B cell (primary cell): ENCODE data around the gene STC2. TPM values are rescaled to one million over a fixed set of nuclear protein-coding genes. Genes with fewer than 3 reads are reported as not detected.

Experiments used
- ATAC-seq: fragments of 200-7000 bp; cut with Tn5 transposase; one replicate; pipeline ENCODE4 v1.10.0; 2021; ENCODE audit warnings: low read depth, mild to moderate bottlenecking, moderate number of reproducible peaks, moderate library complexity
- CTCF ChIA-PET: fragments of 350-600 bp; sonication (Branson Sonifier 250); formaldehyde crosslinking; loops from one replicate; lab custom pipeline; 2021; ENCODE audit warnings: antibody characterized with exemption, inconsistent platforms; lab: Charles Lee
- POLR2A ChIA-PET: fragments of 350-600 bp; sonication (Branson Sonifier 250); formaldehyde crosslinking; loops from one replicate; lab custom pipeline; 2021; ENCODE audit warnings: antibody characterized with exemption; lab: Charles Lee
- DNase-seq: peaks from one replicate; pipeline ENCODE4 v3.0.0; 2013
- H2AFZ ChIP-seq: 2 replicates; pipeline ENCODE4 v1.6.1; 2012; ENCODE audit warnings: mild to moderate bottlenecking, low read depth, low read length; ENCODE audit not compliant: insufficient read depth, poor library complexity, severe bottlenecking
- H3K27ac ChIP-seq, 2 donors: 1 replicate in 1 of 2; 2 replicates in 1 of 2; pipeline ENCODE4 v1.5.1; 2012 to 2013; ENCODE audit warnings: low read length in 2 of 2, mild to moderate bottlenecking in 2 of 2, moderate library complexity in 1 of 2
- H3K27me3 ChIP-seq, 4 experiments: fragments of 200-600 bp in 1 of 4; sonication (generic) in 1 of 4; replicated peaks in 1 of 4; 1 replicate in 2 of 4; 2 replicates in 2 of 4; pipeline versions ENCODE4 v1.6.1 to v1.7.0; 2013 to 2016; ENCODE audit warnings: low read length in 3 of 4, mild to moderate bottlenecking in 2 of 4, mixed read lengths in 1 of 4, moderate library complexity in 1 of 4; ENCODE audit not compliant: insufficient read depth in 4 of 4, control insufficient read depth in 3 of 4; ENCODE audit errors: control extremely low read depth in 1 of 4
- H3K36me3 ChIP-seq, 2 experiments: replicated peaks in 1 of 2; 1 replicate in 1 of 2; 2 replicates in 1 of 2; pipeline versions ENCODE4 v1.6.1 to v1.7.1; 2013; ENCODE audit warnings: low read length in 1 of 2; ENCODE audit not compliant: insufficient read depth in 2 of 2, control insufficient read depth in 1 of 2; ENCODE audit errors: control extremely low read depth in 1 of 2, extremely low read depth in 1 of 2
- H3K4me1 ChIP-seq, 2 donors: fragments of 200-600 bp in 1 of 2; sonication (generic) in 1 of 2; 1 replicate in 1 of 2; 2 replicates in 1 of 2; pipeline versions ENCODE4 v1.5.1 to v1.6.1; 2013 to 2017; ENCODE audit warnings: low read length in 2 of 2; ENCODE audit not compliant: control insufficient read depth in 2 of 2, insufficient read depth in 2 of 2
- H3K4me2 ChIP-seq: replicated peaks from 2 replicates; pipeline ENCODE3; 2012; ENCODE audit warnings: mild to moderate bottlenecking, low read depth, low read length; ENCODE audit not compliant: poor library complexity, severe bottlenecking
- H3K4me3 ChIP-seq, 5 experiments: fragments of 200-600 bp in 1 of 5; sonication (generic) in 1 of 5; 1 replicate in 3 of 5; 2 replicates in 2 of 5; pipeline versions ENCODE4 v1.5.1 to v1.7.0; 2011 to 2016; ENCODE audit warnings: low read length in 4 of 5, mild to moderate bottlenecking in 4 of 5, low read depth in 2 of 5, control low read depth in 1 of 5, moderate library complexity in 1 of 5; ENCODE audit not compliant: insufficient read depth in 1 of 5; ENCODE audit errors: control extremely low read depth in 1 of 5, extremely low read depth in 1 of 5
- H3K79me2 ChIP-seq: fragments of 200-600 bp; sonication (generic); one replicate; pipeline ENCODE4 v1.6.0; 2016; ENCODE audit warnings: low read length; ENCODE audit not compliant: control insufficient read depth, insufficient read depth
- H3K9ac ChIP-seq: fragments of 200-600 bp; sonication (generic); 2 replicates; pipeline ENCODE4 v1.6.1; 2017; ENCODE audit warnings: mild to moderate bottlenecking, low read length, moderate library complexity
- H3K9me3 ChIP-seq, 3 donors: one replicate each; pipeline versions ENCODE4 v1.6.1 to v1.7.1; 2013; ENCODE audit warnings: low read length in 2 of 3; ENCODE audit not compliant: control insufficient read depth in 2 of 3, insufficient read depth in 1 of 3; ENCODE audit errors: control extremely low read depth in 1 of 3
- H4K20me1 ChIP-seq: 2 replicates; pipeline ENCODE4 v1.6.0; 2012; ENCODE audit warnings: mild to moderate bottlenecking, low read length; ENCODE audit not compliant: insufficient read depth, control insufficient read depth, poor library complexity, severe bottlenecking
- H3K27ac Mint-ChIP-seq: one replicate; pipeline ENCODE4 v1.8.0; 2021; ENCODE audit warnings: mixed read lengths
- H3K27me3 Mint-ChIP-seq: one replicate; pipeline ENCODE4 v1.8.0; 2021; ENCODE audit warnings: mixed read lengths
- H3K4me1 Mint-ChIP-seq: one replicate; pipeline ENCODE4 v1.8.0; 2021; ENCODE audit warnings: mixed read lengths
- H3K4me3 Mint-ChIP-seq: one replicate; pipeline ENCODE4 v1.8.0; 2021; ENCODE audit warnings: mixed read lengths
- H3K9me3 Mint-ChIP-seq: one replicate; pipeline ENCODE4 v1.8.0; 2022; ENCODE audit warnings: mixed read lengths; ENCODE audit not compliant: insufficient read depth
- CTCF ChIP-seq: fragments of 200-600 bp; IDR thresholded peaks from one replicate; pipeline ENCODE4 v1.8.0; 2022; ENCODE audit warnings: antibody characterized with exemption, mild to moderate bottlenecking
- EZH2 ChIP-seq: IDR thresholded peaks from 2 replicates; pipeline ENCODE4 v1.6.1; 2012; ENCODE audit warnings: borderline replicate concordance, low read depth, mild to moderate bottlenecking, moderate library complexity, low read length; ENCODE audit not compliant: insufficient read depth, poor library complexity, severe bottlenecking
- WGBS: methylation state at CpG from one replicate; pipeline ENCODE4 v1.1.5; 2013; ENCODE audit warnings: missing lambda C conversion rate; ENCODE audit not compliant: insufficient coverage; 5-methylcytosine and 5-hydroxymethylcytosine counted together
- intact Hi-C: fragments of 100-400 bp; cut with micrococcal nuclease; formaldehyde crosslinking; loops from one replicate; pipeline ENCODE4 v1.10.0; 2022
- polyA plus RNA-seq: library from polyadenylated mRNA; depleted of rRNA; stranded (reverse); fragments of >200 nt; gene quantifications from 2 replicates; pipeline ENCODE4 v1.2.3, GENCODE V29; 2012
- total RNA-seq, 2 donors: library from RNA; stranded (reverse); fragments of 120-200 nt in 1 of 2; gene quantifications; 1 replicate in 1 of 2; 2 replicates in 1 of 2; pipeline versions ENCODE4 v1.2.3 to v1.2.4, GENCODE V29; 2013 to 2022

STC2 gene
- total and polyA plus RNA-seq, 2 donors (not counting 1 experiment from before 2014, with no cell fraction given): not detected

- H3K9me3 ChIP-seq: peaks cover 0 to 16% (median 0%) of the 10 kb centered on the region in 3 donors
- CTCF ChIA-PET: no interaction called here
- no peaks in the 10 kb centered on the region for H3K36me3 ChIP-seq
- H3K27ac ChIP-seq: no peak overlapping the region
- no peaks in the 10 kb centered on the region for H3K4me1 ChIP-seq
- H3K9ac ChIP-seq: no peak overlapping the region
- H3K4me1 Mint-ChIP-seq: peaks cover 2% of the 10 kb centered on the region
- TF ChIP-seq CTCF: no peak
- no peak for TF ChIP-seq EZH2
- no peak overlapping the region for H3K4me2 ChIP-seq
- no peak overlapping the region for H3K4me3 ChIP-seq
- no peak overlapping the region for H3K4me3 Mint-ChIP-seq
- peaks cover 2% of the 10 kb centered on the region for H3K9me3 Mint-ChIP-seq
- no peaks in the 10 kb centered on the region for H4K20me1 ChIP-seq
- H3K79me2 ChIP-seq: no peaks in the 10 kb centered on the region
- H3K27me3 Mint-ChIP-seq: peaks cover 64% of the 10 kb centered on the region
- DNase-seq (no peak), ATAC-seq (no peak)
- peaks cover 0 to 22% (median 4%) of the 10 kb centered on the region in 4 experiments for H3K27me3 ChIP-seq
- POLR2A ChIA-PET: no interaction called here
- no CpG with 5 or more reads among the region's 2 CpGs for WGBS
- no peak overlapping the region for H2AFZ ChIP-seq
- intact Hi-C loops: no loop called here
- H3K27ac Mint-ChIP-seq: no peak overlapping the region
Measured at GRCh38 chr5:173334808-173335207, 6.6 kb upstream of the STC2 start.

GRCh38 chr5:173333925-173334661 is 5.9 kb upstream of the STC2 start:
- intact Hi-C loops: no loop called here
- Mint-ChIP-seq H3K27me3 (peaks cover 65% of the 10 kb centered on the region), H3K4me1 (peaks cover 2% of the 10 kb centered on the region), H3K9me3 (peaks cover 2% of the 10 kb centered on the region), H3K27ac (no peak overlapping the region), H3K4me3 (no peak overlapping the region)
- ATAC-seq (no peak), DNase-seq (no peak)
- POLR2A ChIA-PET: no interaction called here
- peaks cover 0 to 27% (median 5%) of the 10 kb centered on the region in 4 experiments for H3K27me3 ChIP-seq
- WGBS: no CpG with 5 or more reads among the region's 4 CpGs
- peaks cover 0 to 18% (median 0%) of the 10 kb centered on the region in 3 donors for H3K9me3 ChIP-seq
- H3K79me2 ChIP-seq: no peaks in the 10 kb centered on the region
- H2AFZ ChIP-seq: no peak overlapping the region
- H3K4me1 ChIP-seq: peaks cover 0 to 3% of the 10 kb centered on the region in 2 donors
- no peak overlapping the region for H3K27ac ChIP-seq
- no peak overlapping the region for H3K9ac ChIP-seq
- H3K36me3 ChIP-seq: no peaks in the 10 kb centered on the region
- no peaks in the 10 kb centered on the region for H4K20me1 ChIP-seq
- H3K4me2 ChIP-seq: no peak overlapping the region
- no peak overlapping the region for H3K4me3 ChIP-seq
- CTCF ChIA-PET: no interaction called here
- no peak for TF ChIP-seq EZH2
- no peak for TF ChIP-seq CTCF
